ENCODE data around the gene LONRF2.

LONRF2 gene

DNA sequence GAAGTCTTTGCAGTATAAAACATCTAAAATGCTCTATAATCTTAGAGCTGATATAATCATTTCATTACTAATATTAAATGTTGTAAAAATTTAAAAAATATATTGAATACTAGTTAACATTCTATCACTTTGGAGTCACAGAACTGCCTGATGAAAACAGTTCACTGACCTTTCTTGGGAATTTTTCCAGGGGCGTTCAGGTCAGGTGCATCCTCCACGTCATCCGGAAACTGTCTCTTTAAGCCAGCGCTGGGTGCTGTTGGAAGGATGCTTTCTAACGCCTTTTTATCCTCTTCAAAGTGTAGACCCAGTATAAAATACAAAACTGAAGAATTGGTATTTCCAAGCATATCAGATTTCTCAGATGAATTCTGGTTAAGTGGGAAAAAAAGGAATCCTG is 22.8 kb downstream of the LONRF2 start:
- no peak for DNase-seq

DNA sequence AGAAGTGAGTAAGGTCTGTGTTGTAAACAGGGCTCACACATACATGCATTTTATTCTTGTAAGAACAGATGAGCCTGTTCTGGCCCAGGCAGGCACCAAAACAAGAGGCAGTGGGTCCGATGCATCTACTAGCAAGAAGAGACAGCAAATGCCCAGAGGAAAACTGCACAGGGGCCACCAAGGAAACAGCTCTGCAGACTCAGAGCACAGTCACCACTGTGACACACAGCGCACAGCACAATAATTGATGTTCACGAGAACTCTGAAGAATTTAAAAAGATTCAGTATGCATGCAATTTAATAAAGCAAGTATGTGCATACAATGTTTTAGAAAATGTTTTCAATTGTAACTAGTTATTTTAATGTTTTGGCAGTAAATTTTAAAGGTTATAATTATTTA is 24.8 kb downstream of the LONRF2 start:
- no peak for DNase-seq

DNA sequence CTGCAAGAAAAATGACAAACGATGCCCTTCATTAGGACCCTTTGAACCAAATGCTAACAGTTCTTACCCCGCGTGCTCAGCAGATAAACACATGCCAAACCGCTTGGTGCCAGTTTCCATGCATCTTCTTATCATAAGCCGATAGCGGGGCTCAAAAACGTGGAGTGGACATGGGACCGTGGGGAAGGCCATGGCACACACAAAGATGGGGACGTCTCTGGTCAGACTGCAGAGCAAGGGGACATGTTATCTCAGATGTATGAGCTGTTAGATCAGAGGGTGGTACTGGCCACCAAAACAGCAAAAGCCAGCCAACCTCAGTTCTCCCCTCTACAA is 28.2 kb downstream of the LONRF2 start:
- DNase-seq, result no peak

DNA sequence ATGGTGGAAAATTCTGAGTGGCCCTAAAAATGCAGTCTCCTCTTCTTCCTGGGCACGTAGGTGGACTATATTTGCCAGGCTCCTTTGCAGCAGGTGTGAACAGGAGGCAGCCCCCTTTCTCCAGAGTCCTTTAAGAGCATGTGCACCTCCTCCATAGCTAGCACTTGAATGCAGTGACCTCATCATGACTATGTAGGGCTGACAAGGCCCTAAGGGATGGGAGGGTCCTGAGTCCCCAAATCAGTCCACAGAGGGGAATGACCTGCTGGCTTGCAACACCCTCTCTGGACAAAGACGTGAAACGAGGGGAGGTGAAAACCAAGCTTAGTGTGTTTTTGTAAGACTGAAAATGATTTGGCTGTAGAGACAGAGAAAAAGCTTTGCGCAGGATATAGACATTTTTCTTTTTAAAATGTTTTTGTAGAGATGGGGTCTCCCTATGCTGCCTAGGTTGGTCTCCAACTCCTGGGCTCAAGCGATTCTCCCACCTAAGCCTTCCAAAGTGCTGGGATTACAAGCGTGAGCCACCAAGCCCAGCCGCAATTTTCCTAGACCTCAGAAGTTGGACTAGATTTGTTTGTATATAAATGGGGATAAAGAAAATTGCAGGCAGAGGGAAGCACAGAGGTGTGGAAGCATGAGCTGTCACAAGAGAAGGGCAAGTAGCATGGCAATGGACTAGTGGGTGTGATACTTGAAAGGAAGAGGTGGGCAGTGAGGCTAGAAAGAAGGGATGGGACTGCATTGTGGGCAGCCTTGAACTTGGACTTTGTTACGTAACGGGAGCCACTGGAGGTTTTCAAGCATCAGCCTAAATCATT is 28.8 kb downstream of the LONRF2 start:
- DNase-seq, result no peak

DNA sequence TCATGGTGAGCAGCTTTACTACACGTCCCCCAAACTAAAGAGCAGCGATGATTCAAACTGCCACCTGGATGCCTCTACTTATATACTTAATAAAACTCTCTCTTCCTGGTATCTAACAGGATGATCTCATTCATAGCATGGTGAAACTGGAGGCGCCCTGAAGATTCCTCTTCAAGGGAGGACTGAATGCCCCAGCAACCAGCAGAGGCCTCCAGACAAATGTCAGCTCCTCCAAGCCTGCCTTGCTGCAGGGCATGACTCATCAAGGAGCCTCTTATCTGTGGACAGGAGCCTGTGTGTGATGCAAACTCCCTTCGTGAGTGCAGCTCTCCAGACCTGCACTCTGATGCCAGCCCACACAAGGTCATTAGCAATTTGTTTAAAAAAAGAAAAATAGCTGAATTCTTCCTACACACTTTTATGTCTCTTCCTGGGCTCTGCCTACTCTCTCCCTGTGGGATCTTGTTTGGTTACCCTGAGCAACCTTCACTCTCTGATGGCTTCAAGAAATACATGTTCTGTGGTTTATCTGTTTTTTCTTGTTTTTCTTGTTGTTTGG is 30.2 kb downstream of the LONRF2 start:
- DNase-seq, result no peak

DNA sequence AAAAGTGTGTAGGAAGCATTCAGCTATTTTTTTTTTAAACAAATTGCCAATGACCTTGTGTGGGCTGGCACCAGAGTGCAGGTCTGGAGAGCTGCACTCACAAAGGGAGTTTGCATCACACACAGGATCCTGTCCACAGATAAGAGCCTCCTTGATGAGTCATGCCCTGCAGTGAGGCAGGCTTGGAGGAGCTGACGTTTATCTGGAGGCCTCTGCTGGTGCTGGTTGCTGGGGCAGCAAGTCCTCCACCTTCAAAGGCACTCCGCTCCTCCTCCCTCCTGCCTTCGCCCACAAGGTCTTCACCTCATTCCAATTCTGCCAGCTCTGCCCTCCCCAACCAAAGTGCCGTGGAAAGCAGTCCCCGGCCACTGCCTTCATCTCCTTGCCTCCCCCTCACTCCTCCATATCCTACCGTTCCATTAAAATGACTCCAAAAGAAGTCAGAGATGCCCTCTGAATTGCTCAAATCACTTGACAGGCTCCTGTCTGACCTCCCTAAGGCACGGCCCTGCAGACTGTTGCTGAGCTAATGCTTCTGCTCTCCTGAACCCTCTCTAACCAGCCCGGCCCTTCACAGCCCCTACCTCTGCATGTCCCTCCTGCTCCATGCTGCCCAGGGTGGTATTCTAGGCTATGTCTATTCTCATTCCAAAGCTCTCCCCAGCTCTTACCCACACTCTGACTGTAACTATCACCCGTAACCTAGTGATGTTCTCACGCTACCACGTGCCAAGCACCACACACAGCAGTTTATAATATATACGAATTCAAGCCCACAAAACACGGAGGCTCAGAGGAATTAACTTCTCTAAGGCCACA is 30.9 kb downstream of the LONRF2 start:
- DNase-seq, result no peak

DNA sequence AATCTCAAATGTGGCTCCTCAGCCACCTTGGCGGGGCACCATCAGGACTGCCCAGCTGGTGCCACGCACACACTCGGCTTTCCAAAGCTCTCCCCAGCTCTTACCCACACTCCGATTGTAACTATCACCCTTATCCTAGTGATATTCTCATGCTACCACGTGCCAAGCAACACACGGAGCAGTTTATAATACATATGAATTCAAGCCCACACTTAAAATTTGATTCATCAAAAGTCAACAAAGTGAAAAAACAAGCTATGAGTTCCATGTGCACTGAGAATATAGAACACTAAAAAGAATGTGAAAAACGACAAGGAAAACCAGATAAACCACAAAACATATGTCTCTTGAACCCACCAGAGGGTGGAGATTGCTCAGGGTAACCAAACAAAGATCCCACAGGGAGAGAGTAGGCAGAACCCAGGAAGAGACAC is 31.6 kb downstream of the LONRF2 start:
- DNase-seq, result no peak

DNA sequence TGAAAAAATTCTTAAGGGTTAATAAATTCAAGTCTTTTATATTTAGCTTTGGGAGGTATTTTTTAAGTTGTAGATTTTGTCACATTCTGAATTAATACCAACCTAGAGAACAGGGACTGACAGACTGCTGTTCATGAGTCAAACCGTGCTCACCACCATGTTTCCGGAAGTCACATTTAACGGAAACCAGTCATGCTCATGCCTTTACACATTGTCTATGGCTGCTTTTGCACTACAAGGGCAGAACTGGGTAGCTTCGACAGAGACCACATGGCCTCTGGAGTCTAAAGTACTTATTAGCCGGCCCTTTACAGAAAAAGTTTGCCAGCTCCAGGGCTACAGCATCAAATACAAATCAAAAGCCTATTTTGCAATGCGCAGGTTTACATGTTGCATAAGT is 33.3 kb downstream of the LONRF2 start:
- no peak for DNase-seq

DNA sequence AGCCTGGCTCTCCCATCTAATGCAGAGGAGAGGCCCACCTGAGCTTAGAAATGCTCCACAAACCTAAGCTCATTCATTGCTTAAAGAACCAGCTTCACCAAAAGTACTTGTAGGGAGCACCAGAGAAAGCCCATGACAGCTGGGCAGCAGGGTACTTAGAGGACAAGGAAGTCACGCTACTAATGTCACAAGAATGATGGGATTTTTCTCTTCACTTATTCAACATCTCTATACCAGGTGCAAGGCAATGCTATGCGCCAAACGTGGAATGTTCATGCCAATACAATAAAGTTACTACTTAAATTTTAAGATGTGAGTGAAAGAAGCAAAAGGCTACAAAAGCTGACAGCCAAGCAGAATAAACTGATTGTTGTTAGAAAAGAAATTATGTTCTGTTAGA is 36.0 kb downstream of the LONRF2 start:
- DNase-seq, result no peak

DNA sequence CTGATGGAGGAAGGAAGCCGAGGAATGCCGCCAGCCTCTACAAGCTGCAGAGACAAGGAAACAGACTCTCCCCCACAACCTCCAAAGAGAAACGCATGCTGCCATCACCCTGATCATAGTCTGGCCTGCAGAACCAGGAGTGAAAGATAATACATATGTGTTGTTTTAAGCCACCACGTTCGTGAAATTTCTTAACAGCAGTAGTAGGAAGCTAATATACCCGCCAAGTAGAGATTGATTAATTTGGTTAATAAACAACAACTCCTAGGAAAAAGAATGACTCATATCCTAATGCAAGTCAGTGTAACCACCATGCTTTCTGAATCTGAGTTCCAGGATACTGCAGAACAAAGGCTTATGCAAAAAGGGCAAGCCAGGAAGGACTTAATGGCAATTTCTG is 36.6 kb downstream of the LONRF2 start:
- no peak for DNase-seq

DNA sequence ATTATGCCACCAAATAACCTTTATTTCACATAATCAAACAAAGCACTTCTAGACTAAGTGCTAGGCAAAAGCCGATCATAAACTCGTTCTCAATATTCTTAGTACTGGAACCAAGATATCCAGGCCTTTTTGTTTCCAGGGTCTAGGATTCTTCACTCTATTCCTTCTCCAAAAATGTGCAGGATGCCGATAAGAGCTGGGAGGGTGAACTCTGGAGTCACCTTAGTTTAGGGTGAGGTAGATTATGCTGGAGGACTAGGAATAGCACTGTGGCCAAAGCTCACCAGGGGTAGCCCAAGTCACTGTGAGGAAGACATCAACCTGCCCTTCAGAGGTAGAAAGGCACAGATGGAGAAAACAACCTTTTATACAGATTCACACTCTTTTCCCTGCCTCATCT is 37.3 kb downstream of the LONRF2 start:
- no peak for DNase-seq

DNA sequence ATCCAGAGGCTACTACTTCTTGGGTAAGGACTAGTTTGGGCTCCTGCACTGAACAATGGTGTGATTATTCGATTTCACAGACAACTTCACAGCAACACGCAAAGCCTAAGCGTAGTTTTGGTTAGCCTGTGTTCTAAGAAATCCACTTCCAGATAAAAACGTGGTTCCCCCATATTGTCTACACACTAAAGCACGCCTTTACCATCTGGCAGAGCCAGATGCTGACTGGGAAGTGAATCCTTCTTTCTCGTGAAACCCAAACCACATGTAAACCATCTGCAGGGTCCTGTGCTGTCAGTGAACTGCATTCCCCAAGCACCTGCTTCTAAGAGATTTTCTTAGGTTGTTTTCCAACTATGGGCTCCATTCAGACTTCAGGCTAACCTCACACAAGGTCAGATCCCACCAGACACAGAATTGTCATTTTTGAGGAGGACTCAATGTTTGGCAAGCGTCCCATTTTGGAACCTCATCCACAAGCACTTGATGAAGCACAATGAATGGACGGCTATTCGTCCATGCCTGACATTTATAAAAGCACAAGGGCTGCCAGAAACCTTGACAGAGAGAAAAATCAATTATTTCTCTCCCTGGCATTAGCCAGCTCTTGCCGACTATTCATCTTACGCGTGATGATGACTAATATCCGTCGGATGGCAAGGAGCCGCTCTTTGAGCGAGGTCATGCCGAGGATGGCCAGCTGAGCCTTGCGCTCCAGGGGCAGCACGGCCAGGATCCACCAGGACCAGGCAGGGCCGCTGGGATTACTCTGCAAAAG is 38.4 kb downstream of the LONRF2 start:
- no peak for DNase-seq

DNA sequence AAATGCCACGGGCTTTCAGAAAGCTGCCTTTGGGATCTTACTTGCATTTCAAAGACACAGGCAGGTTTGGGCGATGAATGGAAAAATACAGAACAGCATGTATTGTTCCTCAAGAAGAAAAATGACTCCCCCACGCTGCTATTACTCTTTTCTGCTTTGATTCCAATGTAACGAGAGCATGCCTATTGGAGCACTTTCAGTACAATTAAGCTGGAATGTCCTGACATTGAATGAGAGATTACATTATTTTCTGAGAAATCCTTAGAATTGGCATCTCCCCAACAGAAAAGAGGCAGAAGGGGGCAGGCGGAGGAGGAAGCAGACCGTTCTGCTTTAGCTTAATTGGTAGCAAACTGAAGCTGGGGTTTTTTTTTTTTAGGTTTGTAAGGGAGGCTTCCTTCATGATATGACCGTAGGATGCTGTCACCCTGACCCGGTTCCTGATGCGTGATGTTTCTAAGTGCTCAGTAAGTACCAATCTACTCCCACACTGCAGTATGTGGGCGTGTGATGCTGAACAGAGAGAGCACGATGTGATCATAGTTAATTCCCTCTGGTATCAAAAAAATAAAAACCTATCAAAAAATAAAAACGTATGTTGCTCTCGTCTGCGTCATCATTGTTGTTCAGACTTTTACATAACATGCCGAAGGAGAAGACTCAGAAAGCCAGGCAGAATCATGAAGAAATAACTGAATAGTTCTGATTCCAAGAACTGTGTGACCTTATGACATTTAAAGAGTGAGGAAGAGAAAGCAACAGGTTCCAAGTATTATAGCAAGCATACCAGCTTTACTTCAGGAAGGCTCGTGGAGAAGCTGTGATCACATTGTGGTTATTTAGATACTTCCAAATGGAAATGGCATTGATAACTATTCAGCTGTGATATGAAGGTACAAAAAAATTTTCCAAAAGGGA is 40.5 kb downstream of the LONRF2 start:
- no peak for DNase-seq

DNA sequence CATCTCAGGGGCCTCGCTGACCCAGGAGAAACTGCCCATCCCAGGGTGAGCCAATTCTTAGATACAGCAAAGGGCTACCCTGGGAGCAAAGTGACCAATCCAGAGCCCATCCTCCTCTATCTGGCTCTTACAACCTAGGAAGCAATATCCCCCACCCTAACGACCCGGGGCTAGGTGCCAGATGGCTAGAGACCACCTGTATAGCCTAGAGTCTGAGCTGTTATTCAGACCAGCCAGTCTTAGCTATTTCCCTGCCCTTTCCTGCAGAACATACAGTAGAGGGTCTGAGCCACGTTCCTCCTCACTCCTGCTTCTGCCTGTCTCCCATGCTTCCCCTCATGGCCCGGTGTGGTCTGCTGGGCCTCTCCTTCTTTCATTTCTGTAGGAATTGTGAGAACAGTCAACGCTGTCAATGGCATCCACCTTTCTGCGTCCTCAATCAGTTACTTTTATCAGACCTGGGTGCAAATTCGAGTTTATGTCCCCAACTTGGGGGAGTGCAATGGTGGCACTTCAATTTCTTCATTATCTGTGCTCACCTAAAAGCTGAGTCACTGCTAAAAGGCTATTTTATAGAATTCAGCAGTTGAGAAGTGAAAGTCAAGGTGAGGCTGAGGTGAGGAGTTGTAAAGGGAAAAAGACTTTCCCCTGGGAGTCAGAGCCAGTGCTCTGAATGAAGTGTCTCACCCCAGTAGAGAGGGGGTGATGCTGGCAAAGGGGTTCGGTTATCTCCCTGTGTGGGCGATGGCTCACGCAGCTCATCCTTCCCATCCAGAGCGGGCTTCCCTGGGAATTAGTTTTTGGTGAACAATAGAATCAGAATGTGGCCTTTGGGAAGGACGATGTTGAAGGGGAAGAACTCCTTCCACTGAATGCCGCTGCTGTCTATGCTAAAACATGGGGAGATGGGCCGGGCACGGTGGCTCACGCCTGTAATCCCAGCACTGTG is 42.4 kb downstream of the LONRF2 start:
- no peak for DNase-seq

DNA sequence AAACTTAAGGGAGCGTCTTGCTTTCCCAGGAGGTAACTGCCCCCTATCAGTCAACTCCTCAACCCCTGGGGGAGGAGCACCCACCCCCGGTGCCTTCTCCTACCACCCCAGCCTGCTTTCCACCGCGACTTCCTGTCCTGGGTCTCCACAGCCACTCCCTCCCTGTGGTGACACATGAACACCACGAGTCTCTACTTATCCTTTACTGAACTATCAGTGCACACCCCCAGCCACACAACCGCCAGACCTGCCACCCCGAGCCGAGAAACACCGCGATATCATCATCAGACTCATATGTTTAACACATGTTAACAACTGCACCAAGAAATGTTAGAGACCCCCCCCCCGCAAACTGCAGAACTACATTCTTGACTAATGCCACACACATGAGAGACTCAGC is 43.3 kb downstream of the LONRF2 start:
- DNase-seq, result no peak

DNA sequence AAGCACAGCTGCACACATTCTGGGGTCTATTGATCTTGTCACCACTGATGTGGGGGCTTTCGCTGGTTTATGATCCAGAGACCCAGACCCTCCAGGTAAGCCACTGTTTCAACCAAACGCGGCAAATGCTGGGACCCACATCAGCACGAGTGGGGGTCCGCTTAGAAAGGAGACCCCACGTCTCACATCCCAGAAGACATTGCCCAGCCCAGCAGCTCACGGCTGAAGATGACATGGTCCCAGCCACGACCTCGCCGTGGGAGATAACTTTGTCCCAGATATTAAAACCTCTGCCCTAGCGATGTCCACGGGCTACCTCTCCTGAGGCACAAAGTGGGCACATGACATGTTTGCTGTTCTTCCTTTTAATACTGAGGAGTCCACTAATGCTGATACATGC is 43.8 kb downstream of the LONRF2 start:
- DNase-seq, result no peak

DNA sequence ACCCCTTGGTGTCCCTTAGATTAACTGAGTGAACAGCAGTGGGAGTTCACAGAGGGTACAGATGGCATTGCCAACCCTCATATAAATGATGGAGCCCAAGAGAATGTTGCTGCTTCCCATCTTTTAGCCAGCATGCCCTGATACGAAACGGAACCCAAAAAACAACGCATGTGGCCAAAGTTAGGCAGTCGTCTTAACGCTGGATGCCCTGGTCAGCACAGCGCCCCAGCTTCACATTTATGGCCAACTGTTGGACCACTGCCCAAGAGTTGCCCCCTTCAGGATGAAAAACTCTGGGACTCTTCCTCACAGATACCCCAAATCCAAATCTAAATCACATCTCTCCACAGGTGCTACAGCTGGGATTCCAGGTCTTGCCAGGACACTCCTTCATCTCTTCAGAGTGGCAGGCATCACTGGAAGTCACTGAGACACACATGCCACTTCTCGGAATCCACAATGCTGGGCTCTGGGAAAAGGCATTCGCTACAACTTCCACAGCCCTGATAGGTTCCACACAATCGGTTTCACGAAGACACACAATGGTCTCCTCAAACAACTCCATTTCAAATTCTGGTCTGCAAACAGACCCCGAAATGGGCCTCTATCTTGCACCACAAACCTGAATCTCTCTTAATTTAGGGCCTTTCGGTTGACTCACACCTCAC is 44.6 kb downstream of the LONRF2 start:
- DNase-seq, result no peak

DNA sequence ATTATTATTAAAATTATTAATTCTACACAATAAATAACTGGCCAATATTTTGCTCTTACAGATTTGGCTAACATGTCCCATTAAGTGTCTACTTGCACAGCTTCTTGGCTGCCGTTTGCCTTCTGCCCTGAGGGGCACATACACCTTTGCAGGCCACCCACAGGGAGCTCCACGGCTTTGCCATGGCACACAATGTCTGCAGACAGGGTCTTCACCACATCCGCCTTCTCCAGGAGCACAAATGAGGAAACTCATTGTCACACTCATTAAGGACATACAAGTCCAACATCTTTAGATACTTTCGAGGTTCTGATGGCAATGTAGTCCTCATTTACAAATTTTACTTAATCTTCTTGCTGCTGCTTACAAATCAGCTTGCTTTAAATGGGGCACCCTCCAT is 45.6 kb downstream of the LONRF2 start:
- DNase-seq, result no peak

DNA sequence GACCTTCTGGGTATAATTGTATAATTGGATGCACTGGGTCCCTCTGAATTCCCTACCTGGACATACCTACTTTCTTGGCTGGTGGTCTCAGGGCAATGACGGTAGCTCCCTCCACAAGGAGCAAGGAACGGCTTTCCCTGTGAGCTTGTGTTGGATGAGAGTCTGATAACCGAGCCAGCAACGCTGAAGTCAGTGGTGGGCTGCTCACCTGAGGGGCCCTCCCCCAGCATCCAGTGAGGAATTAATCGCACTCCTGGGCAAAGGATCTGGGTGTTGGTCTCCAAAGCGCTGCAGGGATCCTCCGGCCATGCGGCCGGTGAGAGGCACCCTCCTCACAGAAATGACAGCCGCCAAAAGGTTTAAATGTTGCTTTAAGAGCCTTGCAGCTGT is 47.1 kb downstream of the LONRF2 start:
- DNase-seq, result no peak

DNA sequence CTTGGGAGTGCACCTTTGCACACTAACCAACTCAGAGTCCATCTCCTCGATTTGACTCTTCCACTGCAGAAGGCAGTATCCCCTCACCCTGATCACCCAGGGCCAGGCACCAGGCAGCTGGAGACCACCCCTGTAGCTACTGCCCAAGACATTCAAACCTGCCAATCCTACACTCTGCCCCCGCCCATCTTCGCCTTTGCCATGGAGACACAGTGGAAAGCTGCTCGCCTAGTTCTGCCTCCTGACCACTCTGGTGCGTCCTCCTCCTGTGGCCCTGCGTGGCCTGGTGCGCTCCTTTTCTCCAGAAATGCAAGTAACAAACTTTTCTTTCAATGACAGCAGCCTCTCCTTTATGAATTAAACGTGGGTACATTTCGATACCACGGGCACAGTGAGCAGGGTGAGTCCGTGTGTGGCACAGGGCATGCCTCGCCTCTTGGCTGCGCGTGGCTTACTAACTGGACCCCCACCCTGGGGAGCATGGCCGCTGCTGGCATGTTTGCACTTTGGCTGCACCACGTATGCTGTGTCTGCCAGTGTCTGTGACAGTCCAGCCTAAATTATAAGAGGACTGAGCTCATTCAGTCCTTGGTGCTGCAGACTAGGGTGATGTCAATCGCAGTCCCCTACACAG is 47.6 kb downstream of the LONRF2 start:
- DNase-seq, result no peak
